Measurements from ENCODE around the gene LPIN1. TPM values are rescaled to one million over a fixed set of nuclear protein-coding genes. Genes with fewer than 3 reads are reported as not detected.
A peak's percentile ranks its signal among the peaks of the same experiment; 100 is the strongest.

The LPIN1 gene
- total and polyA plus RNA-seq, 2 of the 13 experiments (the other 11 are each of a cell fraction or from before 2014, with no cell fraction given): 9.7 to 19.4 TPM

DNA sequence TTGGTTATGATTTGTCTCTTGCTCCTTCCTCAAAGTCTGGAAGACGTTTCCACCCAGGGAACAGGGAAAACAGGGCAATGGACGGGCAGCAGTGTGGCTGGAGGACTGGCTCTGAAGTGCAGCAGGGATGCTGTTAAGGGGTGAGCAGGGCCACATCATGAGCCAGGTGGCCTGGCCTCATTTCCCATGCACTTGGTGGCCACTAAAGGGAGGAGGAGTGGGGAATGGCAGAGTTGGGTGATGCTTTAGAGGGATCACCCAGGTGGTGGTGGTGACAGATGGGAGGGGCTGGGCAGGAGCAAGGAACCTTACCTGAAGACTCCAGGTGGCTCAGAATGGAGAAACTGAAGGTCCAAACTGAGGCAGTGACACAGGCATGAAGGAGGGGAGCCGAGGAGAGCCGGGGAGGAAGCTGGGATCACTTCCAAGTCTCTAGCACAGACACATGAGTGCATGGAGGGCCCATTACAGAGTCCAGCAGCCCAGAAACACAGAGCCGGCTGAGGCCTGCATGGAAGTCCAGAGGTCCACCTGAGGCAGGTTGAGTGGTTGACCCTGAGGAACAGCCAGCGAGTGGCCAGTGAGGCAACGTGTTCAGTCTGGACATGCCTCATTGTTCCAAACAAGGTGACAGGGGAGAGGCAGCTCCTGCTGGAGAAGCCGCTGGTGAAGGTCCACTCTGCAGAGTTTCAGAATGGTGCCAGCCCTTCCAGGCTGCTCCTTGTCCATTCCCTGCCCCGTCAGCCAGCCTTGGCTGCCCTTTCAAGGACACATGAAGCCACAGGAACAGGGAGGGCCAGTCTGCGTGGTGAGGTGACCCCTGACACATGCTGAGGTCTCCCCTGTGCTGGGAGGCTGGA lies 91.7 kb downstream of the LPIN1 start (continued):
- TF ChIP-seq ZNF619 (CRISPR knock-in tag; IDR thresholded peaks at IDR 0.05): no peak
- TF ChIP-seq EZH2 (conservative IDR thresholded peaks at IDR 0.05; ENCODE audit: low read depth, low read length): no peak
- TF ChIP-seq SMARCC2 (IDR thresholded peaks at IDR 0.05): no peak
- no peak for TF ChIP-seq ZFP36 (IDR thresholded peaks at IDR 0.05; ENCODE audit: borderline replicate concordance, low read depth, low read length, partially characterized antibody)
- no peak for TF ChIP-seq SNAPC2 (CRISPR knock-in tag; IDR thresholded peaks at IDR 0.05)
- TF ChIP-seq ZNF263 (CRISPR knock-in tag; IDR thresholded peaks at IDR 0.05): no peak
- no peak for TF ChIP-seq NFKBIZ (CRISPR knock-in tag; IDR thresholded peaks at IDR 0.05)
- TF ChIP-seq, protein P1, sequence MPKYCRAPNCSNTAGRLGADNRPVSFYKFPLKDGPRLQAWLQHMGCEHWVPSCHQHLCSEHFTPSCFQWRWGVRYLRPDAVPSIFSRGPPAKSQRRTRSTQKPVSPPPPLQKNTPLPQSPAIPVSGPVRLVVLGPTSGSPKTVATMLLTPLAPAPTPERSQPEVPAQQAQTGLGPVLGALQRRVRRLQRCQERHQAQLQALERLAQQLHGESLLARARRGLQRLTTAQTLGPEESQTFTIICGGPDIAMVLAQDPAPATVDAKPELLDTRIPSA (CRISPR knock-in tag; IDR thresholded peaks at IDR 0.05; ENCODE audit: borderline replicate concordance): no peak
- no peak for TF ChIP-seq ZNF670 (CRISPR knock-in tag; IDR thresholded peaks at IDR 0.05; ENCODE audit: borderline replicate concordance)
- no peak for TF ChIP-seq REPIN1 (CRISPR knock-in tag; IDR thresholded peaks at IDR 0.05; ENCODE audit: borderline replicate concordance, low read depth)
- TF ChIP-seq SMAD1 (CRISPR knock-in tag; IDR thresholded peaks at IDR 0.05; ENCODE audit: borderline replicate concordance, low read depth): no peak
- TF ChIP-seq, protein P2, sequence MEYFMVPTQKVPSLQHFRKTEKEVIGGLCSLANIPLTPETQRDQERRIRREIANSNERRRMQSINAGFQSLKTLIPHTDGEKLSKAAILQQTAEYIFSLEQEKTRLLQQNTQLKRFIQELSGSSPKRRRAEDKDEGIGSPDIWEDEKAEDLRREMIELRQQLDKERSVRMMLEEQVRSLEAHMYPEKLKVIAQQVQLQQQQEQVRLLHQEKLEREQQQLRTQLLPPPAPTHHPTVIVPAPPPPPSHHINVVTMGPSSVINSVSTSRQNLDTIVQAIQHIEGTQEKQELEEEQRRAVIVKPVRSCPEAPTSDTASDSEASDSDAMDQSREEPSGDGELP (IDR thresholded peaks at IDR 0.05; ENCODE audit: borderline replicate concordance, low read depth): no peak
- TF ChIP-seq ZNF550 (CRISPR knock-in tag; IDR thresholded peaks at IDR 0.05; ENCODE audit: borderline replicate concordance): no peak
- TF ChIP-seq, protein P3, sequence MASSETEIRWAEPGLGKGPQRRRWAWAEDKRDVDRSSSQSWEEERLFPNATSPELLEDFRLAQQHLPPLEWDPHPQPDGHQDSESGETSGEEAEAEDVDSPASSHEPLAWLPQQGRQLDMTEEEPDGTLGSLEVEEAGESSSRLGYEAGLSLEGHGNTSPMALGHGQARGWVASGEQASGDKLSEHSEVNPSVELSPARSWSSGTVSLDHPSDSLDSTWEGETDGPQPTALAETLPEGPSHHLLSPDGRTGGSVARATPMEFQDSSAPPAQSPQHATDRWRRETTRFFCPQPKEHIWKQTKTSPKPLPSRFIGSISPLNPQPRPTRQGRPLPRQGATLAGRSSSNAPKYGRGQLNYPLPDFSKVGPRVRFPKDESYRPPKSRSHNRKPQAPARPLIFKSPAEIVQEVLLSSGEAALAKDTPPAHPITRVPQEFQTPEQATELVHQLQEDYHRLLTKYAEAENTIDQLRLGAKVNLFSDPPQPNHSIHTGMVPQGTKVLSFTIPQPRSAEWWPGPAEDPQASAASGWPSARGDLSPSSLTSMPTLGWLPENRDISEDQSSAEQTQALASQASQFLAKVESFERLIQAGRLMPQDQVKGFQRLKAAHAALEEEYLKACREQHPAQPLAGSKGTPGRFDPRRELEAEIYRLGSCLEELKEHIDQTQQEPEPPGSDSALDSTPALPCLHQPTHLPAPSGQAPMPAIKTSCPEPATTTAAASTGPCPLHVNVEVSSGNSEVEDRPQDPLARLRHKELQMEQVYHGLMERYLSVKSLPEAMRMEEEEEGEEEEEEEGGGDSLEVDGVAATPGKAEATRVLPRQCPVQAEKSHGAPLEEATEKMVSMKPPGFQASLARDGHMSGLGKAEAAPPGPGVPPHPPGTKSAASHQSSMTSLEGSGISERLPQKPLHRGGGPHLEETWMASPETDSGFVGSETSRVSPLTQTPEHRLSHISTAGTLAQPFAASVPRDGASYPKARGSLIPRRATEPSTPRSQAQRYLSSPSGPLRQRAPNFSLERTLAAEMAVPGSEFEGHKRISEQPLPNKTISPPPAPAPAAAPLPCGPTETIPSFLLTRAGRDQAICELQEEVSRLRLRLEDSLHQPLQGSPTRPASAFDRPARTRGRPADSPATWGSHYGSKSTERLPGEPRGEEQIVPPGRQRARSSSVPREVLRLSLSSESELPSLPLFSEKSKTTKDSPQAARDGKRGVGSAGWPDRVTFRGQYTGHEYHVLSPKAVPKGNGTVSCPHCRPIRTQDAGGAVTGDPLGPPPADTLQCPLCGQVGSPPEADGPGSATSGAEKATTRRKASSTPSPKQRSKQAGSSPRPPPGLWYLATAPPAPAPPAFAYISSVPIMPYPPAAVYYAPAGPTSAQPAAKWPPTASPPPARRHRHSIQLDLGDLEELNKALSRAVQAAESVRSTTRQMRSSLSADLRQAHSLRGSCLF (CRISPR knock-in tag; IDR thresholded peaks at IDR 0.05; ENCODE audit: borderline replicate concordance): no peak
- TF ChIP-seq SALL1 (CRISPR knock-in tag; IDR thresholded peaks at IDR 0.05): peak; percentile 53; the same call in 1 of the 2 replicates
- no peak for TF ChIP-seq EP300 (IDR thresholded peaks at IDR 0.05; ENCODE audit: low read depth in 2 of 2, low read length in 2 of 2)
- no peak for TF ChIP-seq EP300 (CRISPR knock-in tag; IDR thresholded peaks at IDR 0.05; ENCODE audit: borderline replicate concordance)
- TF ChIP-seq RFXAP (CRISPR knock-in tag; IDR thresholded peaks at IDR 0.05; ENCODE audit: borderline replicate concordance): no peak
- no peak for TF ChIP-seq KDM3A (CRISPR knock-in tag; IDR thresholded peaks at IDR 0.05; ENCODE audit: low read depth)
- TF ChIP-seq HOXA7 (CRISPR knock-in tag; IDR thresholded peaks at IDR 0.05): no peak
- TF ChIP-seq, protein P4, sequence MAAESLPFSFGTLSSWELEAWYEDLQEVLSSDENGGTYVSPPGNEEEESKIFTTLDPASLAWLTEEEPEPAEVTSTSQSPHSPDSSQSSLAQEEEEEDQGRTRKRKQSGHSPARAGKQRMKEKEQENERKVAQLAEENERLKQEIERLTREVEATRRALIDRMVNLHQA (CRISPR knock-in tag; IDR thresholded peaks at IDR 0.05): no peak
- peak; percentile 24; the same call in 1 of the 2 replicates for TF ChIP-seq RXRA (CRISPR knock-in tag; IDR thresholded peaks at IDR 0.05)
- no peak for TF ChIP-seq RAD51 (IDR thresholded peaks at IDR 0.05; ENCODE audit: borderline replicate concordance)
- no peak for TF ChIP-seq ZNF180 (CRISPR knock-in tag; IDR thresholded peaks at IDR 0.05; ENCODE audit: borderline replicate concordance, low read depth)
